Nephron progenitor cell (in vitro differentiated cells): ENCODE results near the gene ABCC12.

Source experiments
- DNase-seq: peaks from one replicate; pipeline ENCODE4 v3.0.0; 2021
- H3K27ac Mint-ChIP-seq: 2 replicates; pipeline ENCODE4 v1.8.0; 2021; ENCODE audit warnings: mild to moderate bottlenecking, moderate library complexity, mixed read lengths
- H3K27me3 Mint-ChIP-seq: 2 replicates; pipeline ENCODE4 v1.8.0; 2021; ENCODE audit warnings: mild to moderate bottlenecking, low read depth, mixed read lengths; ENCODE audit not compliant: poor library complexity
- H3K36me3 Mint-ChIP-seq: 2 replicates; pipeline ENCODE4 v1.8.0; 2021; ENCODE audit warnings: low read depth, mixed read lengths
- H3K4me1 Mint-ChIP-seq: 2 replicates; pipeline ENCODE4 v1.8.0; 2021; ENCODE audit warnings: mixed read lengths
- H3K4me3 Mint-ChIP-seq: 2 replicates; pipeline ENCODE4 v1.8.0; 2021; ENCODE audit warnings: mild to moderate bottlenecking, moderate library complexity, mixed read lengths
- H3K9me3 Mint-ChIP-seq: 2 replicates; pipeline ENCODE4 v1.8.0; 2021; ENCODE audit warnings: mild to moderate bottlenecking, moderate library complexity, mixed read lengths
- TF ChIP-seq, protein P1 (sequence below): fragments of 200-600 bp; sonication (generic); IDR thresholded peaks from 2 replicates; pipeline ENCODE4 v1.5.0; 2021; ENCODE audit warnings: antibody characterized with exemption

ABCC12 gene

DNA sequence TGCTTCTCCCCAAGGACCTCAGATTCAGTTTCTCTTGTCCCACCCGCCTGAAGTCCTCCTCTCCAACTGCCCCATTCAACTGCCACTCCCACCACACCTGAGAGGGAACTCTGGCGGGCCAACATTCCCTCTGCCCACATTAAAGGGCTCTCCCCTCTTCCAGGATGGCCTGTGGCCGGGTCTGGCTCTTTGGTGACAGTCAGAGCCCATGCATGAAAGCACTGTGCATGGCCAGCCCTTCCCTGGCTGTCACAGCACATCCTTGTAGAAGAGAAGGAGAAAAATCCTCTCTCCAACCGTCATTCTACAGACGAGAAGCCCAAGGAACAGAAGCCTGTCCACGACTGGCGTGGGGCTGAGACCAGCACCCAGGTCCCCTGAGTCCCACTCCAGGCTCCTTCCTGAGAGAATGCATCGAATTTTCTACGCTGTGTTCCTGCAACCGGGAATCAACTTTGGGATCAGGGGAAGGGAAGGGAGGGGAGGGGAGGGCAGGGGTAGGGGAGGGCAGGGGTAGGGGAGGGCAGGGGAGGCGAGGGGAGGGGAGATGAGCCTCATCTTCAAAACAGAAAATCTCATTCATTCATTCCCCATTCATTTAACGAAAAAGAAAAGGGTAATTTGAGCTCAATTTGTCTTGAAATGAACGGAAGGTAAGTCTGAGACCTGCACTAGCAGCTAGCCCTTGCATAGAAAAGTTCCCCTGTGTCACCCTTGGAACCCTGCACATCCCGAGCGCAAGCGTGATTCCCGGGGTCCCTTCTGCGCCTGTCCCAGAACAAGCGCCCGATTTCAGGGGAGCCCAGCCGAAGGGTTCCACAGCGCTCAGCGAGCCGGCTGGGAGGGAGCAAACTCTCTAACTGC, at the start of gene ABCC12:
Gene ABCC12 (minus strand): TSS at position 68 of the 864 bp plus-strand sequence. CDS start 9,569 bp downstream, outside the sequence.
- DNase-seq, result no peak
- Mint-ChIP-seq H3K36me3 (no peaks in the 10 kb centered on the region), H3K27me3 (peaks cover 34% of the 10 kb centered on the region), H3K4me3 (no peak within 1 kb of the TSS), H3K27ac (no peak within 1 kb of the TSS), H3K9me3 (no peaks in the 10 kb centered on the region), H3K4me1 (peaks cover 2% of the 10 kb centered on the region)
- TF ChIP-seq, protein P1, sequence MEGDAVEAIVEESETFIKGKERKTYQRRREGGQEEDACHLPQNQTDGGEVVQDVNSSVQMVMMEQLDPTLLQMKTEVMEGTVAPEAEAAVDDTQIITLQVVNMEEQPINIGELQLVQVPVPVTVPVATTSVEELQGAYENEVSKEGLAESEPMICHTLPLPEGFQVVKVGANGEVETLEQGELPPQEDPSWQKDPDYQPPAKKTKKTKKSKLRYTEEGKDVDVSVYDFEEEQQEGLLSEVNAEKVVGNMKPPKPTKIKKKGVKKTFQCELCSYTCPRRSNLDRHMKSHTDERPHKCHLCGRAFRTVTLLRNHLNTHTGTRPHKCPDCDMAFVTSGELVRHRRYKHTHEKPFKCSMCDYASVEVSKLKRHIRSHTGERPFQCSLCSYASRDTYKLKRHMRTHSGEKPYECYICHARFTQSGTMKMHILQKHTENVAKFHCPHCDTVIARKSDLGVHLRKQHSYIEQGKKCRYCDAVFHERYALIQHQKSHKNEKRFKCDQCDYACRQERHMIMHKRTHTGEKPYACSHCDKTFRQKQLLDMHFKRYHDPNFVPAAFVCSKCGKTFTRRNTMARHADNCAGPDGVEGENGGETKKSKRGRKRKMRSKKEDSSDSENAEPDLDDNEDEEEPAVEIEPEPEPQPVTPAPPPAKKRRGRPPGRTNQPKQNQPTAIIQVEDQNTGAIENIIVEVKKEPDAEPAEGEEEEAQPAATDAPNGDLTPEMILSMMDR, result no peak

DNA sequence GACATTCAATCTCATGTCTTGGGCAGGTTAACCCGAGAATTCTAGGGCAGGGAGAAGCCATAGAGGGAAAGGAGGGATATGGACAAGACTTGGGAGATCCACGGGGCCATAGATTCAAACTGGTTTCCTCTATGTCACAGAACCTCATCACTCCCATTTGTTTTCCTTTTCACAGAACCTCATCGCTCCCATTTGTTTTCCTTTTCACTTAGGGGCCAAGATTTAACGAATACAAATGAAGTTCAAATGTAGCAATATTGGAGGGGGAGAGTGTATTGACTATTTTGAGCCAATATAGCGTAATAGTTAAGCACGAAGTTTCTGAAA, 49.0 kb upstream of the ABCC12 start:
- DNase-seq, result no peak
- Mint-ChIP-seq H3K27ac (no peak overlapping the region), H3K4me1 (peaks cover 7% of the 10 kb centered on the region), H3K9me3 (no peaks in the 10 kb centered on the region), H3K36me3 (no peaks in the 10 kb centered on the region), H3K27me3 (peaks cover 33% of the 10 kb centered on the region), H3K4me3 (no peak overlapping the region)
- TF ChIP-seq, protein P1, result no peak

DNA sequence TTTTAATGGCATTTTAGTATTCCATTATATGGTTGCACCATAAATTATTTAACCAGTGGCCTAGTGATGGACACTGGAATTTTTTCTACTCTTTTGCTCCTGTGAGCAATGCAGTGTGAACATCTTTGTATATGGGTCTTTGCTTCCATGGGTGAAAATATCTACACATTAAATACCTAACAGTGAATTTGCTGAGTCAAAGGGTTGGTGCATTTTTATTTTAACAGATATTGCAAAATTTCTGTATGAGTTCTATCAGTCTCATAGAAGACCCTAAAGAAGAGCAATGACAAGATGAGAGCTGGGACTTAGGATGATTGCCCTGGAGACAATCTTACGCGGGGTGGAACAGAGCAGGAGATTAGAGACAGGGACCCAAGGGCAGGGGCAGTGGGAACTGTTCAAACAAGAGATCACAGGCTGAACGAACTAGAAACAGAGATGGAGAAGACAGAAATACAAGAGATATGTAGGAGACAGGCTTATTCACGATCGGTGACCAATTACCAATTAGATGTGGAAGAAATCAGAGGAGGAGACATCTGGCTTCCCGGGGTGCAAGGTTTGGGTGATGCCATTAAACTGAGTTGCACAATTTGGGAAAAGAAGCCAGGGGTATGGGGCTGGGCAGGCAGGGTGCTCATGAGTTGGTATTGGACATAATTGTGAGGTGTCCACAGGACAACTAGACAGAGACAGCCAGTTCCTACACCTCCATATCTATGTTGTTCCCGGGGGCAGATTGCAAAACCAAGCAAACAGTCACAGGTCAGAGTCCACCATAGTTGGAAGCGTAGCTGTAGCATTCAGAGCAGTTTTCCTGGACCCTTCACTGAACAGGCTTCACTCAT, 48.4 kb upstream of the ABCC12 start:
- Mint-ChIP-seq H3K27ac (no peak overlapping the region), H3K4me1 (peaks cover 7% of the 10 kb centered on the region), H3K9me3 (no peaks in the 10 kb centered on the region), H3K36me3 (no peaks in the 10 kb centered on the region), H3K4me3 (no peak overlapping the region), H3K27me3 (peaks cover 33% of the 10 kb centered on the region)
- TF ChIP-seq, protein P1, result no peak
- DNase-seq, result no peak

DNA sequence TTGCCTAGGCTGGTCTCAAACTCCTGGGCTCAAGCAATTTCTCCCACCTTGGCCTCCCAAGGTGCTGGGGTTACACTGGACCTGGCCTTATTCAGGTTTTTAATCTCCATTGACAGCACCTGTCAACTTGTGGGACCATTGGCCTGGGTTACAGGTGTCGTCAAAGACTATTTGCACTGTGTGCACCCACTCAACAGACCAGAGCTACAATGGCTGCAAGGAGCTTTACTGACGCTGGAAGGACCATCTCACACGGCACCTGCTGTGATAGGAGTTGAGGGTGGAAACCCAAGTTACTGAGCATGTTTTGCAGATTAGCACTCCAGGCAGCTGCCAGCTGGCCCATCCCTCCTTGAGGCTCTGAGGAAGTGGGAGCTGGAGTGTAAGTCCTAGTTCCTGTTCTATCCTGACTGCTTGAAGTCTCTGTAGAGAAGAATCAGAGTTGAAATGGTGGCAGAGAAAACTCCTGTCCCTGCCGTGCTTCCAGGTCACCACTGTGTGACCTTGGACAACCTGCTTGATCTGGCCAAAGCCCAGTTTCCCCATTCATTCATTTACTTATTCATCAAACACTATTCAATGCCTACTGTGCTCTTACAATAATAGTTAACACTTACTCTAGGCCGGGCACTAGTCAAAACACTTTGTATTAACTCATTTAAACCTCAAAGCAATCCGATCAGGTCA, 45.9 kb upstream of the ABCC12 start:
- Mint-ChIP-seq H3K27me3 (peaks cover 15% of the 10 kb centered on the region), H3K9me3 (no peaks in the 10 kb centered on the region), H3K36me3 (no peaks in the 10 kb centered on the region), H3K27ac (no peak overlapping the region), H3K4me1 (peaks cover 7% of the 10 kb centered on the region), H3K4me3 (no peak overlapping the region)
- no peak for DNase-seq
- TF ChIP-seq, protein P1, result no peak

DNA sequence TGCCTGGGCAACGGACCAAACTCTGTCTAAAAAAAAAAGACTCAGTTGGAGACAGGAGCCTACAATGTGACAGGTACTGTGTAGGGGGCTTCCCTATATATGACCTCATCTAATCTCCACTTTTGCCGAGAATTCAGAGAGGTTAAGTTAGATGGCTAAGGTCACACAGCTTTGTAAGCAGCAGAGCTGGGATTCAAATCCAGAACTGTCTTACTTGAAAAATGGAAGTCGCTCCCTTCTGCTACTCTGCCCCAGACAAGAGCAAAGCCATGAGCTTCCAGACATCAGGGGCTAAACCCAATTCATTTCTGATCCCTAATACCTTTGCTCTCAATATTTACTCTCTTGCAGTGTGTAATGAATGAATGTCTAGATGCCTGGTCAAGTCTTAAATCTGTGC, 41.5 kb upstream of the ABCC12 start:
- Mint-ChIP-seq H3K4me1 (peaks cover 7% of the 10 kb centered on the region), H3K4me3 (no peak overlapping the region), H3K9me3 (no peaks in the 10 kb centered on the region), H3K36me3 (no peaks in the 10 kb centered on the region), H3K27ac (no peak overlapping the region), H3K27me3 (peaks cover 8% of the 10 kb centered on the region)
- no peak for DNase-seq
- TF ChIP-seq, protein P1, result no peak
